Naive thymus-derived CD8-positive, alpha-beta T cell (primary cell): ENCODE data around the gene IPO9. TPM values are rescaled to one million over a fixed set of nuclear protein-coding genes. Genes with fewer than 3 reads are reported as not detected.

Source experiments
- ATAC-seq, 2 donors: fragments of 150-1000 bp; cut with Tn5 transposase in 1 of 2; sonication (Bioruptor Pico), chemical (Tn5 transposase) in 1 of 2; 1 replicate in 1 of 2; 2 replicates in 1 of 2; pipeline ENCODE4 v1.10.0; 2021; ENCODE audit warnings: mild to moderate bottlenecking in 2 of 2, moderate library complexity in 2 of 2
- POLR2A ChIA-PET: fragments of 350-600 bp; sonication (Branson Sonifier 250); formaldehyde crosslinking; loops from one replicate; lab custom pipeline; 2021; ENCODE audit warnings: antibody characterized with exemption; lab: Charles Lee
- DNase-seq, 10 donors: peaks; one replicate each; pipeline versions ENCODE4 v3.0.0 to v3.0.0-alpha.2; 2020 to 2022
- H3K27ac Mint-ChIP-seq, 10 donors: one replicate each; pipeline ENCODE4 v1.8.0; 2020 to 2022; ENCODE audit warnings: mild to moderate bottlenecking in 10 of 10, mixed read lengths in 10 of 10, moderate library complexity in 4 of 10, inconsistent platforms in 1 of 10
- H3K27me3 Mint-ChIP-seq, 5 donors: one replicate each; pipeline ENCODE4 v1.8.0; 2021 to 2022; ENCODE audit warnings: mixed read lengths in 5 of 5
- H3K36me3 Mint-ChIP-seq, 3 donors: one replicate each; pipeline ENCODE4 v1.8.0; 2020 to 2022; ENCODE audit warnings: mixed read lengths in 3 of 3, mild to moderate bottlenecking in 2 of 3, inconsistent platforms in 1 of 3
- H3K4me1 Mint-ChIP-seq, 4 donors: one replicate each; pipeline ENCODE4 v1.8.0; 2021 to 2022; ENCODE audit warnings: mixed read lengths in 4 of 4
- H3K4me3 Mint-ChIP-seq, 10 donors: one replicate each; pipeline ENCODE4 v1.8.0; 2020 to 2022; ENCODE audit warnings: mild to moderate bottlenecking in 10 of 10, mixed read lengths in 10 of 10, moderate library complexity in 6 of 10, inconsistent platforms in 1 of 10
- H3K9me3 Mint-ChIP-seq, 9 donors: one replicate each; pipeline ENCODE4 v1.8.0; 2020 to 2022; ENCODE audit warnings: mixed read lengths in 9 of 9, mild to moderate bottlenecking in 3 of 9, inconsistent platforms in 1 of 9, moderate library complexity in 1 of 9
- microRNA-seq: library from miRNA; unstranded; fragments of <30 nt; microRNA quantifications from one replicate; pipeline ENCODE4 v1.2.0, GENCODE V29; 2022; ENCODE audit warnings: borderline microRNAs expressed
- polyA plus RNA-seq, 3 donors: library from polyadenylated mRNA; unstranded; fragments of 300-500 nt; fragmentation: Illumina TruSeq; gene quantifications; one replicate each; pipeline ENCODE4 v1.2.3, GENCODE V29; 2021
- total RNA-seq, 8 experiments: library from RNA in 2 of 8; stranded (reverse) in 2 of 8; gene quantifications; one replicate each; pipeline ENCODE4 v1.2.3 and lab custom pipeline; 2021 to 2026

Gene IPO9
- total and polyA plus RNA-seq, 5 experiments from 2014 or later = 14.4 to 40.8 (median 22.5) TPM

DNA sequence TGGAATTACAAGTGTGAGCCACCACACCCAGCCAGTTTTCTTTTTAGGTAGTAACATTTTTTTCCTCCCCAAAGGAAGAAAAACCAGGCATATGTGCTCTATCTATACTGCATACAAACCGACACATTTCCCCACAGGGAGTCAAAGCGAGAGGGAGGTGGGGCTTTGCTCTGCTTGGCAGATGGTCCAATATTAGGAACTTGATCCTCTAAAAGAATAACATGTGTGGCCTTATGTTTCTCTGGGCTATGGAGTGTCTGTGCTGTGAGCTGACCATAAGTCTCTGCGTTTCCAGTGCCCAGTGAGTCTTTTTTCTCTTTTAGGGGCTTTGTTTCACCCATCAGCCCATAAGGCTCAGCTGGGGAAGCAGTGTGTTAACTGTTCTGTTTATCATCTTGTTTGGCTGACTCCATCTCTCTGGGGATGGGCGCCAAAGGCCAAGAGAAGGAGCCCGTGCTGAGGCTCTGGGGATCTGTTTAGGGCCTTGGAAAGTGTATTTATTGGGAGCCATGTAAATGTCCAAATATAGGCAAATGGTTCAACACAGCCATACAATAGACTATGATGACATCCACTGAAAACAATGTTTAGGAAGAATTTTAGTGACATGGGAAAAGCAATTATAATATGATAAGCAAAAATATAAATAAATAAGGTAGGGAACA is 97.2 kb downstream of the IPO9 start:
- H3K4me1 Mint-ChIP-seq = peaks cover 0 to 2% (median 0%) of the 10 kb centered on the region in 4 donors
- H3K36me3 Mint-ChIP-seq = no peaks in the 10 kb centered on the region
- H3K9me3 Mint-ChIP-seq = no peaks in the 10 kb centered on the region
- no peak overlapping the region for H3K4me3 Mint-ChIP-seq
- POLR2A ChIA-PET = interaction anchor here (0.5 kb wide), 1 partner anchor 61 kb away, joined by 4 read pairs; no protein-coding TSS in a partner anchor
- peaks cover 6 to 18% (median 10%) of the 10 kb centered on the region in 5 donors for H3K27me3 Mint-ChIP-seq
- ATAC-seq = no peak
- H3K27ac Mint-ChIP-seq = no peak overlapping the region
- DNase-seq = no peak

DNA sequence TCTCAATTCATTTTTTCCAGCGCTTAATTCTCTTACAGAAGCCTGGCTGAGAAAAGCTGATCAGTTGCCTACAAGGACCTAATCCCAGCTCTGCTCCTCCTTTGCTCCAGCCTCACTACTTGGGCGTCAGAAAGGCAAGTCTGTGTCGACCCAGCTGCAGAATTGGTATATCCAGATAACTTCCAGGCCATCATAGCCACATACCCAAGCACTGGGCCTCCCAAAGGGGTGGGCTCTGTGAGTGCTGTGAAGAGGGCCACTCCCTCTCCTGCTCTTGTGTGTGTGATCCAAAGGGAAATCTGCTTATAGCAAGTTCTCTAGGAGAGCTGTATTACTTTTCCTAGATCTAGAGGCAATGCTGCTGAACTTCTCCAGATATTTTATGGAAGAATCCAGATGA is 99.3 kb downstream of the IPO9 start:
- POLR2A ChIA-PET = no interaction called here
- Mint-ChIP-seq H3K4me1 (peaks cover 0 to 2% (median 0%) of the 10 kb centered on the region in 4 donors), H3K27me3 (peaks cover 3 to 15% (median 7%) of the 10 kb centered on the region in 5 donors), H3K27ac (no peak overlapping the region), H3K9me3 (no peaks in the 10 kb centered on the region), H3K4me3 (no peak overlapping the region), H3K36me3 (no peaks in the 10 kb centered on the region)
- DNase-seq = no peak
- ATAC-seq = no peak

DNA sequence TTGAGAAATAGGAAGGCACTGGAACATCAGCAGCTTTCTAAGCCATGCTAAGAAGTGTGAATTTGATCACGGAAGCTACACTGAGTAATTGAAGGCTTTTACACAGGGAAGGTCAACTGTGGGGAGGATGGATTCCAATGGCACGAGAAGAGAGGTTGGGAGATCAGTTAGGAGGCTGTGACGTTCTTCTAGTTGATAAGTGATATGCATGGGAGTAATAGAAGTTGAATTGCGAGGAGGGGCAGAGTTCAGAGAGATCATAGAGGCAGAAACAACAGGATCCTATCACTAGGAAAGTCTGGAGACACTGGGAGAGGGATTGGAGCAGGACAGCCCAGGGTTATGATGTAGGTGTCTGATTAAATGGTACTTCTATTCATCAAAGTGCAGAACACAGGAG is 101.2 kb downstream of the IPO9 start:
- Mint-ChIP-seq H3K9me3 (no peaks in the 10 kb centered on the region), H3K27ac (no peak overlapping the region), H3K4me1 (no peaks in the 10 kb centered on the region), H3K36me3 (no peaks in the 10 kb centered on the region), H3K4me3 (no peak overlapping the region), H3K27me3 (peaks cover 0 to 15% (median 3%) of the 10 kb centered on the region in 5 donors)
- POLR2A ChIA-PET = no interaction called here
- DNase-seq = no peak
- ATAC-seq = no peak

DNA sequence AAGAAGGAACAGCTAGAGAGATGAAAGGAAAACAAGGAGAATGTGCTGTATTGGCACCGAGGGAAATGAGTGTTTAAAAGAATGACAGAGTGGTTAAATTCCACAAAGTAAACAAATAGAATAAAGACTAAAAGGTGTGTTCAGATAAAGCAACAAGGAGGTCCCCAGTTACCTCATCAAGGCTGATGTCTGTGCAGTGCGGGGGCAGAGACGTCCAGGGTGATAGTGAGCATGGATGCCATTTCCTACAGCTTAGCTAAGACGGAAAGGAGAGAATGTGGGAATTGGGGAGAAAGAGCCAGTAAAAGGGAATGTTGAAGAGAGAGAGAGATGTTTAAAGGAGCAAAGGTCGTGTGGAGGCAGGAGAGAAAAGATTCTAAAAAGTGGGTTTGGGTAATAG is 101.8 kb downstream of the IPO9 start:
- Mint-ChIP-seq H3K4me1 (no peaks in the 10 kb centered on the region), H3K27me3 (peaks cover 0 to 15% (median 2%) of the 10 kb centered on the region in 5 donors), H3K36me3 (no peaks in the 10 kb centered on the region), H3K4me3 (no peak overlapping the region), H3K27ac (no peak overlapping the region), H3K9me3 (no peaks in the 10 kb centered on the region)
- no peak for ATAC-seq
- no peak for DNase-seq
- POLR2A ChIA-PET = no interaction called here

Small RNA genes within 50 kb of the gene (microRNA-seq; reads per million reads assigned to microRNA genes)
- gene MIR1231 = not detected
- gene MIR6739 = not detected

Other genes with a start within 250 kb of the IPO9 start
- gene SHISA4, start 59.7 kb downstream of the IPO9 start, total RNA-seq = under 1 TPM; 0.77 to 0.96 TPM
- not detected for gene SHISA4, start 59.7 kb downstream of the IPO9 start, polyA plus RNA-seq
- not detected for gene LMOD1, start 117.4 kb downstream of the IPO9 start, total RNA-seq
- gene LMOD1, start 117.4 kb downstream of the IPO9 start, polyA plus RNA-seq = not detected
- gene TIMM17A, start 126.3 kb downstream of the IPO9 start, total RNA-seq = 10 to 100 TPM; 29.1 to 31.8 TPM
- gene TIMM17A, start 126.3 kb downstream of the IPO9 start, polyA plus RNA-seq = 10 to 100 TPM; 15.5 to 25.3 (median 17.8) TPM
- gene RNPEP, start 153.5 kb downstream of the IPO9 start, total RNA-seq = 10 to 100 TPM; 25.2 to 26.3 TPM
- 10 to 100 TPM; 24.1 to 33.2 (median 28.1) TPM for gene RNPEP, start 153.5 kb downstream of the IPO9 start, polyA plus RNA-seq
- 1 to 10 TPM; 1.5 to 2.0 TPM for gene ELF3, start 181.4 kb downstream of the IPO9 start, total RNA-seq
- gene ELF3, start 181.4 kb downstream of the IPO9 start, polyA plus RNA-seq = not detected